SU-DHL-6 (cell line): Measurements from ENCODE around the gene PTPRG.

Experiments
- H2AFZ ChIP-seq: fragments of 200-600 bp; sonication (generic); 2 replicates; pipeline ENCODE4 v1.6.1; 2014; ENCODE audit warnings: low read depth, mild to moderate bottlenecking, moderate library complexity, mixed read lengths, antibody characterized with exemption, low read length; ENCODE audit not compliant: severe bottlenecking
- H3F3A ChIP-seq: fragments of 200-600 bp; shearing (Covaris generic); 2 replicates; pipeline ENCODE4 v1.6.0; 2016; ENCODE audit warnings: antibody characterized with exemption, mild to moderate bottlenecking; ENCODE audit not compliant: insufficient read depth
- H3K27ac ChIP-seq: fragments of 200-600 bp; sonication (generic); 2 replicates; pipeline ENCODE4 v1.5.1; 2016; ENCODE audit warnings: low read depth, mild to moderate bottlenecking, low read length, moderate library complexity, mixed read lengths
- H3K27me3 ChIP-seq: fragments of 200-600 bp; sonication (generic), shearing (Covaris generic); 2 replicates; pipeline ENCODE4 v1.6.0; 2014; ENCODE audit warnings: mild to moderate bottlenecking, low read length
- H3K36me3 ChIP-seq: fragments of 200-600 bp; sonication (generic); 2 replicates; pipeline ENCODE4 v1.6.1; 2014; ENCODE audit warnings: mild to moderate bottlenecking, low read length, mixed read lengths
- H3K4me2 ChIP-seq: fragments of 300-600, 200-600 bp; shearing (Covaris generic), sonication (generic); 2 replicates; pipeline ENCODE4 v1.6.0; 2014; ENCODE audit warnings: low read length, low read depth, mild to moderate bottlenecking; ENCODE audit not compliant: poor library complexity, severe bottlenecking
- H3K4me3 ChIP-seq: fragments of 200-600 bp; sonication (generic); 2 replicates; pipeline ENCODE4 v1.5.1; 2014; ENCODE audit warnings: antibody characterized with exemption, low read length, mild to moderate bottlenecking, mixed read lengths; ENCODE audit not compliant: insufficient read depth, poor library complexity, severe bottlenecking
- H3K79me2 ChIP-seq: fragments of 200-600 bp; sonication (generic); 2 replicates; pipeline ENCODE4 v1.6.1; 2014; ENCODE audit warnings: mild to moderate bottlenecking, low read length, moderate library complexity; ENCODE audit not compliant: insufficient read depth
- H3K9ac ChIP-seq: fragments of 200-600 bp; sonication (generic); 2 replicates; pipeline ENCODE4 v1.7.0; 2014; ENCODE audit warnings: mild to moderate bottlenecking, low read length
- H3K9me2 ChIP-seq: fragments of 200-600 bp; sonication (generic); replicated peaks from 2 replicates; pipeline ENCODE4 v1.6.1; 2014; ENCODE audit warnings: low read length; ENCODE audit not compliant: insufficient read depth
- H3K9me3 ChIP-seq: fragments of 200-600 bp; sonication (generic); 2 replicates; pipeline ENCODE4 v1.6.1; 2014; ENCODE audit warnings: low read length, mixed read lengths; ENCODE audit not compliant: insufficient read depth
- H4K20me1 ChIP-seq: fragments of 200-600 bp; sonication (generic); 2 replicates; pipeline ENCODE4 v1.6.1; 2014; ENCODE audit warnings: low read depth, mild to moderate bottlenecking, antibody characterized with exemption, low read length, moderate library complexity, mixed read lengths
- EZH2phosphoT487 ChIP-seq: fragments of 200-600 bp; sonication (generic), shearing (Covaris generic); conservative IDR thresholded peaks from 2 replicates; pipeline ENCODE4 v1.6.1; 2018; ENCODE audit warnings: mild to moderate bottlenecking, antibody characterized with exemption, low read length, moderate library complexity, mixed read lengths
- TF ChIP-seq, protein P1 (sequence below): fragments of 200-600 bp; sonication (generic); IDR thresholded peaks from one replicate; pipeline ENCODE4 v1.5.1; 2017; ENCODE audit warnings: antibody characterized with exemption, mild to moderate bottlenecking, low read length, moderate library complexity; ENCODE audit not compliant: insufficient read depth, poor library complexity, severe bottlenecking

Gene PTPRG

DNA sequence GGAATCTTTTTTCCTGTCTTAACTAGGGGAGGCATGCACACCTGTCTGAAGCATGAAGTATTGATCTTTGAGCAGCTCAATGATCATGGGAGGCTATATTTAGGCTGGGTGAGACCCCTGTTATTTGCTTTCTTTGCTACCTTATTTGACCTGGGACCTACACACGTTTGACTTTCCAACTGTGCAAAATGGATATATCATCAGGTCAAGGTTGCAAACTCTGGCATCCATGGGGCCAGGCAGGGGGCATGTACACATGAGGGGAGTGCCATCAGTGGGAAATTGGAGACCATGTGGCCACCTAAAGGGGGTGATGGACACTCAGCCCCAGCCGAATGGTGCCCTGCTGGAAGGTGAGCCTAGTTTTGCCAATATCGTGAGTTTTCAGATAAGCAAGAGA, 637.8 kb downstream of the PTPRG start:
- Histone ChIP-seq H4K20me1 (no peaks in the 10 kb centered on the region), H3K36me3 (no peaks in the 10 kb centered on the region), H2AFZ (no peak overlapping the region), H3K9me3 (no peaks in the 10 kb centered on the region), H3K27ac (no peak overlapping the region), H3F3A (no peaks in the 10 kb centered on the region), H3K9me2 (no peaks in the 10 kb centered on the region), H3K9ac (no peak overlapping the region), H3K4me2 (no peak overlapping the region), H3K27me3 (no peaks in the 10 kb centered on the region), H3K79me2 (no peaks in the 10 kb centered on the region), H3K4me3 (no peak overlapping the region)
- TF ChIP-seq, protein P1, sequence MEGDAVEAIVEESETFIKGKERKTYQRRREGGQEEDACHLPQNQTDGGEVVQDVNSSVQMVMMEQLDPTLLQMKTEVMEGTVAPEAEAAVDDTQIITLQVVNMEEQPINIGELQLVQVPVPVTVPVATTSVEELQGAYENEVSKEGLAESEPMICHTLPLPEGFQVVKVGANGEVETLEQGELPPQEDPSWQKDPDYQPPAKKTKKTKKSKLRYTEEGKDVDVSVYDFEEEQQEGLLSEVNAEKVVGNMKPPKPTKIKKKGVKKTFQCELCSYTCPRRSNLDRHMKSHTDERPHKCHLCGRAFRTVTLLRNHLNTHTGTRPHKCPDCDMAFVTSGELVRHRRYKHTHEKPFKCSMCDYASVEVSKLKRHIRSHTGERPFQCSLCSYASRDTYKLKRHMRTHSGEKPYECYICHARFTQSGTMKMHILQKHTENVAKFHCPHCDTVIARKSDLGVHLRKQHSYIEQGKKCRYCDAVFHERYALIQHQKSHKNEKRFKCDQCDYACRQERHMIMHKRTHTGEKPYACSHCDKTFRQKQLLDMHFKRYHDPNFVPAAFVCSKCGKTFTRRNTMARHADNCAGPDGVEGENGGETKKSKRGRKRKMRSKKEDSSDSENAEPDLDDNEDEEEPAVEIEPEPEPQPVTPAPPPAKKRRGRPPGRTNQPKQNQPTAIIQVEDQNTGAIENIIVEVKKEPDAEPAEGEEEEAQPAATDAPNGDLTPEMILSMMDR = no peak
- TF ChIP-seq EZH2phosphoT487 = no peak

DNA sequence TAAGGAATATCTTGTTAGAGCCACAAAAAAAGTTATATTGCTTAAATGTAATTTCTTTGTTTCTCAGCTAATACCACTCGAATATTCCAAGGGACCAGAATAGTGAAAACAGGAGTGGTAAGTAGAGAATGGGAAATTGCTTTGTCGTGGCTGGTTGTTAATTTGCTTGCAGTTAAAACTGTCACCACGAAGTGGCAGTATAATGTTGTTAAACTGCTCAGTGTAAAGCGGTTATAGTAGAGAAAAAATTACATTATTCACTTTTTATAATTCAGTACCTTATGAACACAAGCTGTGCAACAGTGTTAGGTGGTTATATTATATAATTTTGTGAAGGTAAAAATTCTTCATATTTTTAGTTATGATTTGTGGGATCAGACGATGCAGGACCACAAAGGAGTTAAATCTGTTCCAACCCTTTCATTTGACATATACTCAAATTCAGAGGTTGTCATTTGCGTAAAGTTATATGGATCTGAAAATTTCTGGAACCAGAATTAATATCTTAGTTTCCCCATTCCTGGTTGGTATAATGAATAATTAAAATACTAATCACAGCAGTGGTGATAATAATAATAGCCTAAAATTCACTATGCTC, 640.2 kb downstream of the PTPRG start:
- no peaks in the 10 kb centered on the region for H3K27me3 ChIP-seq
- H3K9ac ChIP-seq = no peak overlapping the region
- TF ChIP-seq EZH2phosphoT487 = no peak
- TF ChIP-seq, protein P1 = peak; percentile 56
- no peaks in the 10 kb centered on the region for H3F3A ChIP-seq
- H2AFZ ChIP-seq = no peak overlapping the region
- H3K9me2 ChIP-seq = no peaks in the 10 kb centered on the region
- H3K9me3 ChIP-seq = no peaks in the 10 kb centered on the region
- H3K36me3 ChIP-seq = no peaks in the 10 kb centered on the region
- H3K27ac ChIP-seq = no peak overlapping the region
- H3K4me2 ChIP-seq = no peak overlapping the region
- no peaks in the 10 kb centered on the region for H4K20me1 ChIP-seq
- no peaks in the 10 kb centered on the region for H3K79me2 ChIP-seq
- H3K4me3 ChIP-seq = no peak overlapping the region

DNA sequence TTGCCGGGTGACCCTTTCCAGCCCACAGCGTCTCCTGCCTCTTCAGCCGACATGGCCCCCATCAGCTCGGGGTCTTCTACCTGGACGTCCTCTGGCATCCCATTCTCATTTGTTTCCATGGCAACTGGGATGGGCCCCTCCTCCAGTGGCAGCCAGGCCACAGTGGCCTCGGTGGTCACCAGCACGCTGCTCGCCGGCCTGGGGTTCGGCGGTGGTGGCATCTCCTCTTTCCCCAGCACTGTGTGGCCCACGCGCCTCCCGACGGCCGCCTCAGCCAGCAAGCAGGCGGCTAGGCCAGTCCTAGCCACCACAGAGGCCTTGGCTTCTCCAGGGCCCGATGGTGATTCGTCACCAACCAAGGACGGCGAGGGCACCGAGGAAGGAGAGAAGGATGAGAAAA, 641.8 kb downstream of the PTPRG start:
- H3K79me2 ChIP-seq = no peaks in the 10 kb centered on the region
- no peak for TF ChIP-seq EZH2phosphoT487
- TF ChIP-seq, protein P1 = no peak
- no peaks in the 10 kb centered on the region for H3K36me3 ChIP-seq
- H3K4me2 ChIP-seq = no peak overlapping the region
- no peaks in the 10 kb centered on the region for H3K9me2 ChIP-seq
- H3K27ac ChIP-seq = no peak overlapping the region
- H3F3A ChIP-seq = no peaks in the 10 kb centered on the region
- no peaks in the 10 kb centered on the region for H3K9me3 ChIP-seq
- no peaks in the 10 kb centered on the region for H4K20me1 ChIP-seq
- no peak overlapping the region for H2AFZ ChIP-seq
- no peaks in the 10 kb centered on the region for H3K27me3 ChIP-seq
- H3K9ac ChIP-seq = no peak overlapping the region
- no peak overlapping the region for H3K4me3 ChIP-seq
